IPS-11a (cell line): ENCODE data around the gene DCTD.

Source experiments
- H3K4me3 ChIP-seq: one replicate; pipeline ENCODE4 v1.5.1; 2013; ENCODE audit warnings: low read depth, low read length, control low read depth

Gene DCTD

DNA sequence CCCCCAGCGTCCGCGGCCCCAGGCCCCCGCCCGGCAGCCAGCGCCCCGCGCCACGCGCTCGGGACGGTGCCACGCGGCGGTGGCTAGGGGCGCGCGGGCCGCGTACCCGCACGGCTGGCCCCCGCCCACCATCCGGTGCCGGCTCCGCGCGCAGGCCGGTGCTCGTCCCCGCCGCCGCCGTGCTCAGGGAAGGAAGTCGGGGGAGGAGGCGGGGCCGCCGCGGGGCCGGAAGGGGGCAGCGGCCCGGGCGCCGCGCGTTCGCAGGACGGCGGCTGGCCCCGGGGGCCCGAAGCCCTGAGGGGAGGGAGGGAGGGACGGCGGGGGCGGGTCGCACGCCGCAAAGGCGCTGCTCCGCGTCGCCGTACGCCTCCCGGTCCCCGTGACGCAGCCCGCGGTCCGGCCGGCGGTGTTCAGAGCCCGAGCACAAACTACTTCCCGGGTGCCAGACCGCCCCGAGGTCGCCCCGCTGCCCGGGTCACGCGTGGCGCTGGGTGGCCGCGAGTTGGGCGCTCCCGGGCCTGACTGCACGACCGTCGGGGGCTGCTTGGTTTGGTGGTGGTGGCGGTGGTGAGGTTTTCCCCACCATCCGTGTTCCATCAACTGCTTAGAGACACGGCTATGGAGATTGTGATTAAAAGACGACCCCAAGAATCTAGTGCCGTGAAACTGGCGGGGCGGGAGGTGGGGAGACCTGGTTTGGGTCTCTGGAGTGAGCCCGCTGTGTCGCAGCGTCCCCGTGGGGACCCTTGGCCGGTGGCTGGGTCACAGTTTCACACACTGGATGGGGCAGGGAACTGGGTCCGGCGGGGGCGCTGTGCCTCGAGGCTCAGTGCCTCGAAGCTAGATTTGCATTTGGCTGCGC is at the start of gene DCTD:
TSS of gene DCTD (minus strand) at position 205 of the 862 bp plus-strand sequence. CDS start 1,818 bp downstream, outside the sequence.
- H3K4me3 ChIP-seq: peak within 1 kb of the TSS; percentile 67

DNA sequence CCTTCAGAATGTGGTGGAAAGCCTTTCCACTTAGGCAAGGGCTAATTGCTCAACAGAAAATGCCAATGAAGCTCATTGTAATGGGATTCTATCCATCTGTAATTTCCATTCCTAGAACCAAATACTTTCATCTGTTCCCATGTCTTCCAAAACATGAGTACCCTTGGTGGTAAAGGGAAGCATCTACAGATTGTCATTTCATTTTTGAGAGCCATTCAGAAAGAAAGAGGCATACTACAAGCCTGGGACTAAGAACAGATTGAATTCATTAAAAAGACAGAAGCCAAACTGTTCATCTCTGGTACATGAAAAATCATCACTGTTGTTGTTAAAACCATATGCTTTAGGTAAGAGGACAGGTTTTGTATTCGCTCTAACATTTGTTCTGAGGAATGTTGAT is 43.6 kb upstream of the DCTD start:
- no peak overlapping the region for H3K4me3 ChIP-seq

DNA sequence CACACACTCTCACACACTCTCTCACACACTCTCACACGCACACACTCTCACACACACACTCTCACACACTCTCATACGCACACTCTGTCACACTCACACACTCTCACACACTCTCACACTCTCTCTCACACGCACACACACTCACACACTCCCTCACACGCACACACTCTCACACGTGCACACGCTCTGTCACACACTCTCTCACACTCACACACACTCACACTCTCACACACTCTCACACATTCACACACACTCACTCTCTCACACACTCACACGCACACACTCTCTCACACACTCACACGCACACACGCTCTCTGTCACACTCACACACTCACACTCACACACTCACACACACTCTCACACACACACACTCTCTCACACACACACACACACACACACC is 43.0 kb upstream of the DCTD start:
- H3K4me3 ChIP-seq: no peak overlapping the region

DNA sequence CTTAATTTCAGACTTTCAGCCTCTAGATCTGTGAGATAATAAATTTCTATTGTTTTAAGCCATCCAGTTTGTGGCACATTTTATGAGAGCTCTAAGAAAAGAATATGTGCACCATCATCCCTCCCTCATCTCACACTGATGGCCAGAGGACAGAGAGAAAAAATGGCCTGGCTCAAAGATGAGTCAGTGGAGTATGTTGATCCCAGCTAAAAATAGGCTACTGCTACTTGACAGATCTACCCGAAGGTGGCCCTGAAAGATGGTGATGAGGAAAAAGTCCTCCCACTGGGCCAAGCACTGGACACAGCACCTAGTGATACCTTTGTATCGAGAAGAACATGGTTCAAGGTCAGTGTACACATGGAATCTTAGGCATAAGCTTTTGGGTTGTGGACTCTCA is 38.2 kb upstream of the DCTD start:
- H3K4me3 ChIP-seq: no peak overlapping the region

DNA sequence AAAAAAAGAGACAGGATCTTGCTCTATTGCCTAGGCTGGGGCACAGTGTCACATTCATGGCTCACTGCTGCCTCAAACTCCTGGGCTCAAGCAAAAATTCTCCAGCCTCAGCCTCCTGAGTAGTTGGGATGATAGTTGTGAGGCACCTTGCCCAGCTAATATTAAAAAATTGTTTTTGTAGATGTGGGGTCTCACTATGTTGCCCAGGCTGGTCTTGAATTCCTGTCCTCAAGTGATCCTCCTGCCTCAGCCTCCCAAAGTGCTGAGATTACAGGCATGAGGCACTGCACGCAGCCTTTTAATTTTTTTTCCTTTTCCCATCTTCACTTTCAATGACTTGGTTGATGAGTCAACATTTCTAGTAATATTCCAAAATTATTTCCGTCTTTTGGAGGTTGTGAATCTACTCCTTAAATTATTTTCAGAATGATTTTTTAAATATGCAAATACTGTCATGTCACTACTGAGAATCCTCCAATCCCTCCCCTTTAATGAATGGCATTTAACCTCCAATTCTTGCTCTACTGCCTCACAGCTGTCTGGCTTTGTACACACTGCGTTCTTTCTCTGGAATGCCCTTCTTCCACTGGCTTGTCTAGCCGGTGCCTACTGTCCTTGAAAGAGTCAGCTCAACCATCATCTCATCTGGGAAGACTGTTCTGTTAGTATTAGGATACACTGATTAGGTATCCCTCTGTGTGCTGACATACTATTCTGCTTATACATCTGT is 27.5 kb upstream of the DCTD start:
- H3K4me3 ChIP-seq: no peak overlapping the region

DNA sequence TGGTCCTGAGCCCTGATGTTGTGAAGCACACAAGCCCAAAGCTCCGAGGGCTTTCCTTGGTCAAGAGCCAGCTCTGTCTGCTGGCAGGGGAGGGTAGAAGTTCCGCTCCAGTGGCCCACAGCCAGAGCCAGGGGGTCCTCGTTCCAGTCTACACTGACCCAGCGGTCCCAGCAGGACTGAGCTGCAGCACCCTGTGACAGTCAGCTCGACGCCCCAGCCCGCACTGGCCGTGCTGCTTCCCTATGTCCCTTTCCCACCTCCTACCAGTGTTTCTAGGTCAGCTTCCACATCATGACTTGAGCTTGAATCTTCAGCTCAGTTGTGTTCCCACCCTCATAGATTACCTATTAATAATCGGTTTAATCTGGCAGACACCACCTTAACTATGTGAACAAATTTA is 22.5 kb upstream of the DCTD start:
- no peak overlapping the region for H3K4me3 ChIP-seq

DNA sequence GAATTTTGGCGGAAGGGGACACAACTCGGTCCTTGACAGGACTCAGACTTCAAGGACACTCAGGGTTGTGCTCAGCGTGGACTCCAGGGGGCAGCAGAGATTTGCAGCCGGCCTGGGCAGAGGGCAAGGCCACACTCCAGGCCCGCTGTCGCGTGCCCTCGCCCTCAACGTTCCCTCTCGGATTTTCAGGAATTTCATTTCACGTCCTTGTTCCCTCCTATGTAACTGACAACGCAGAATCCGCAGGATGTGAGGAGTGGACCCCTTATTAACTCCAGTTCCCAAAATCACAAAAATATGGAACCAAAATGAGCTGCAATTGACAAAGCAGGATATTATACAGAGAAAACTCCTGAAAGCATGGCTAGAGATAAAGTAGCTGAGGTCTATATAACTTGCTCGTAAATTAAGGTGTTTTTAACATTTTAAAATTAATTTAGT is 21.0 kb upstream of the DCTD start:
- no peak overlapping the region for H3K4me3 ChIP-seq

DNA sequence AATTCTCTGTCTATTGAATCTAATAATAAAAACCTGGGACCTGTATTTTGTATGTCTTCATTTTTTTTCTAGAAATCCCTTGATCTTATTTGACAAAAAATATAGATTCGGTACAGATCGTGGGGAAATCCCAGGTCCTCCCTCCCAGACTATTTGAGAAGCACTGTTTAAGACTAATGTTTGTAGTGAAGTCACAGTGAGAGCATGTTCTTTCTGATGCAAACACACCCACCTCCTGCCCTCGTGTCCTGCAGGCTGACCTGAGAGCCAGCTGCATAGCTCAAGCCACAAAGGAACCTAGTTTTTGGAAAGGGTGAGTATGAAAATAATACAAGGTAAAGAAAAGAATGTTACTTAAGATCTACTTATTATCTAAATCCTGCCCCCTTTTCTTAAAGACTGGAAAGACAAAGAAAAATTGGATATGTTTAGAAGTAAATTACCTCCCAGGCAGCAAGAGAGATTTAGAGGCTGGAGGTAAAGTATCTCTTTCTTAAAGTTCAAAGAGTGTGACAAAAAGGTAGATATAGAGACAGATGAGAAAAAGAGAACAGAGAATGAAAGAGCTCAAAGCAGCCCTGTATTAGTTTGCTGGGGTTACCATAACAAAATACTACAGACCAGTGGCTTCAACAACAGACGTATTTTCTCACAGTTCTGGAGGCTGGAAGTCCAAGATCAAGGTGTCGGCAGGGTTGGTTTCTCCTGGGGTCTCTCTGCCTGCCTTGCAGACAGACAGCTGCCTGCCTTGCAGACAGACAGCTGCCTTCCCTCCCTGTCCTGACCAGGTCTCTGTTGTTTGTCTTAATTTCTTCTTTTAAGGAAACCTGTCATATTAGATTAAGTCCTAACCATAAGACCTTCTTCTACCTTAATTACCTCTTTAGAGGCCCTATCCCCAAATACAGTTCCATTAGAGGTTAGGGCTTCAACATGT is 20.4 kb upstream of the DCTD start:
- no peak overlapping the region for H3K4me3 ChIP-seq

DNA sequence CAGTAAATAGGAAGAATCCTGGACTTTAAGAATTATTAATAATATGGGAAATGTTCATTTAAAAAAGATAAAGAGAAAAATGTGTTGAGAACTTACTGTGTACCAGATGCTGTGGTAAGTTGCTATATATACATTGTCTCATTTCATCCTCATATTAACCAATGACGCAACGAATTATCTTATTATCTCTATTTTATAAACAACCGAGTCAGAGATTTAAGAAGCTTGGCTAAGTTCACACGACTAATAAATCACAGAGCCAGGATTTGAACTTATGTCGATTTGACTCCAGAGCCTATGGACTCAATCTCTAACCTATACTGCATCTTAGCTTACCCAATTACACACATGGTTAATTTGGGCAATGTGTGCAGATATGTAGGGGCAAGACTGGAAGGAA is 15.5 kb upstream of the DCTD start:
- H3K4me3 ChIP-seq: no peak overlapping the region

DNA sequence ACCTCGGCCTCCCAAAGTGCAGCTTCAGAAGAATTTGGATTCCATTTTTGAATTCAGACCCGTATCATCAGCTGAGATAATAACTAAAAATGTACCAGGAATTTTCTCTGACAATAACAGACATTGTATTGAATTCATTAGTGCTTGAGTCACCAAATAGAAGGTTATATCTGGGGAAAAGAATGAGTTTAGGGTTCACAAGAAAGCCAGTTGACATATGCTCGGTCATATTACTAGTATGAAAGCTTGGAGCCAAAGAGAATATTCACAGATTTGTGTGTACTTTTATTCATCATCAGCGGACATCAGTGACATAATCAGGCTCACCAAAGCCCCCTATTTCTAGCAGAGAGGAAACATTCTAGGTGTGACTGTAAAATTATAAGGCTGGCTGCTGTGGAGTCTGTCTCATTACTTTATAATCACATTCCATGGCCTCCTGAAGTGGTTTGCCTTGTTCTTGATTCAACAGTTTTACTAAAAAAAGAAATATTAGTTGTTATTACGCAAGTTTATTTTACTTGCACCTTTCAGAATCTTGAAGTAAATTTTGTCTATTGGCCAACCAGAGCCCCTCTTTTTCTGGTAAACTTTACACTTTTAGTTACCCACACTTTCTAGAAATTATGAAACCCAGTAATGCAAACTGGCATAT is 14.6 kb upstream of the DCTD start:
- no peak overlapping the region for H3K4me3 ChIP-seq

DNA sequence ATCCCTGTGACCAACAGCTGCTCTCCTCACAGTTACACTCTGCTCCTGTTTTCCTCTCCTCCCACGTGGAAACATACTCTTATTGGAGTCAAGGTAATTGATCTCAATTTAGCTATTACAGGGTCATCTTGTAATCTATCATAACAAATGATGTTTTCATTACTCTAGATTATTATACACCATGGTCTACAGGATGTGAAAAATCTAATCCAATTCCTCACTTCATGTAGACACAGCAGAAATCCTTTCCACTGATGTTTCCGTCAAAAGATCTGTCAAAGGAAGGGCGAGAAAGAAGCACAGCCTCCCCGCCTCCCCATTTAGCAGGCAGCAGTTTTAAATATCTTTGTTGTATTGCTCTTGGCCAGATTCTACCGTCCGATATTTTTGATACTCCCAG is 13.7 kb upstream of the DCTD start:
- H3K4me3 ChIP-seq: no peak overlapping the region

DNA sequence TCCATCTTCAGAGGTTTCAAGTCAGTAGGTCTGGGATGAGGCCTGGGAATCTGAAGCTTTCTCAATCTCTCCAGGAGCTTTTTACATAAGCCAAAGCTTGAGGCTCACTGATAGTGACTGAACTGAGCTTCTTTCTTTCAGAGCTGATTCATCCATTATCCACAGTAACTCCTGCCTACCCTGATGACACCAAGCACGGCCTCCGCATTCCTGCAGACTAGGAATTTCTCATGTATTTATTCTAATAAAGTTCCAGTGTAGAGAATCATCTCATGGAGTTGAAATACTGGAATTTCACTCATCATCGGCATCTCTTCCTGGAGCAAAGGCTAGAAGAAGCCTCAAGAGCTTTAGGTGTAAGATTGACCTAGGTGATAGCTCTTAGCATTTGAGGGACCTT is 12.1 kb upstream of the DCTD start:
- H3K4me3 ChIP-seq: no peak overlapping the region

DNA sequence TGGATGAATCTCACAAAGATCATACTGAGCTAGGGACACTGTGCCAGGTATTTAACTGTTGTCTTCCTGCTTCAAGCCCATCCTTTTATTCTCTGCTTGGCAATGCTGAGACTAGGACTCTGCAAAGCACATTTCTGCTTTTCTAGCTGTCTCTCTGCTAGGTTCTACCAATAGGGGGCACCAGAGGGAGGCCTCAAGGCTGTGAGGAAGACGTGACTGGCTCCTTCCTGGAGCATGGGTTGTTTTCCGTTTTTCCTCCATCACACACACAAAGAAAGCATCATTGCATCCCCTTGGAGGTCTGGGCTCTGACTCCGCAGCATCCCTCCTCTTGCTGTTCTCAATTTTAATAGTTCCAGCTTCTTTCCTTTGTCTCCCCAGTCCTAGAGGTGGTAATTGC is 10.9 kb upstream of the DCTD start:
- H3K4me3 ChIP-seq: no peak overlapping the region

DNA sequence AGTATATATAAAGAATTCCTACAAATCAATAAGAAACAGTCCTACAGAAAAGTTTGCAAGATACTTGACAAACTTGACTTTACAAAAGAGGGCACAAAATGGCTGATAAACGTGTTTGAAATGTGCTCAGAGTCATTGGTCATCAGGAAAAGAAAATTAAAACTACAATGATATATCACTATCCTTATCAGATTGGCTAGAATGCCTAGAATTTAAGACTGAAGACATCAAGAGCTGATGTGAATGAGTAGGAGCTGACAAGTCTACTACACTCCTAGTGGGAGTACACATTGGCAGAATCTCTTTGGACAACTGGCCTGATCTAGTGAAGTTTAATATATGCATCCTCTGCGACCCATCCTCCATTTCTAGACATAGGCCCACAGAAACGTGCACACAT is 10.3 kb upstream of the DCTD start:
- no peak overlapping the region for H3K4me3 ChIP-seq

DNA sequence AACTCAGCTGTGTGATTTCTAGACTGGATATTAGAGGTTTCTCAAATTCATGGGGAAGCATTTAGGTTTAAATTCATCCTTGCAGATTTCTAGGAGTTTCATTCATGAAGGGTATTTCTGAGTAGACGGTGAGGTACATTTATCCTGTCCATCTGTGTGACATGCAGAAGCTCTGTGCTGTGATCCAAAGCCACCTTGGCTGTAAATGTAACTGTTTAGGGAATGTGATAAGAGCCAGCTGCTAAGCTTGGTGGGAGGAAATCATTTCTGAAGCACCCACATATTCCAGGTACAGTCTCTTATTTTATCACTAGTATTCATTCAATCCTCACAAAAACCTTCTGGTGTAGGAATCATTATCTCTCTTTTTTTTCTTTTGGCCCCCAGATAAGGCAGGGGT is 8.7 kb upstream of the DCTD start:
- H3K4me3 ChIP-seq: no peak overlapping the region

DNA sequence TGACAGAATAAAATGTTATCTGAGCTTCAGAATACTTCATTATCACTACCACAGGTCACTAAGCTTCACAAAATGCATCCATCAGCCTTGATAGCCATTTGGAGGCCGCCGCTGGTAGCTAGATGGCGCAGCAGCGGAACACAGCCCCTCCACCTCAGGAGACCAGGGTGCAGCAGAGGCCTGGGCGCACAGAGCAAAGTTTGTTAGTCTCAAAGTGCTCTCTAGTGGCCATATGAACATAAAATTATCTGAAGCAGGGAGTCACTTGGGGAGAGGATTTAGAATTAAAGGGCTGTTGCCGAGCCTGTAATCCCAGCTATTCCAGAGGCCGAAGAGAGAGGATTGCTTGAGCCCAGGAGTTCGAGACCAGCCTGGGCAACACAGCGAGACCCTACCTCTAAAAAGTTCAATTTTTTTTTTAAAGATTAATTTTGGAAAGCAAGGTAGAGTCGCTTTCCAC is 8.1 kb upstream of the DCTD start:
- H3K4me3 ChIP-seq: no peak overlapping the region

DNA sequence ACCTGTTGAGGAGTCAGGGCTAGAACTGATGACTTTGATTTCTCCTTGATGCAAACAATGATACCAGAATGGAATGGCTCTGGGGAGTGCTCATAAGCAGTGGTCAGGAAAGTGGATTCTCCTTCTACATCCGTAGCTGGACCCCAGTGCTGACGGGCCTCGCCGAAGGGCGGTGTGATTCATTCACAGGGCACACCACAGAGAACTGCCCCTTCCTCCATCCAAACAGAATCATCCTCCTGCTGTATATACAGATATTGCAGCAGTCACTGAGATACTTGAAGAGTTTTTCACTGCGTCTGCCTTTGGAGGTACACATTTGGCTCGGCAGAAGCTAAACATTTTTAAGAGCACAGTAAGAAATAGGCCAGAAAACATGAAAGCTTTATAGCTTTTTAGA is 7.3 kb upstream of the DCTD start:
- H3K4me3 ChIP-seq: no peak overlapping the region

DNA sequence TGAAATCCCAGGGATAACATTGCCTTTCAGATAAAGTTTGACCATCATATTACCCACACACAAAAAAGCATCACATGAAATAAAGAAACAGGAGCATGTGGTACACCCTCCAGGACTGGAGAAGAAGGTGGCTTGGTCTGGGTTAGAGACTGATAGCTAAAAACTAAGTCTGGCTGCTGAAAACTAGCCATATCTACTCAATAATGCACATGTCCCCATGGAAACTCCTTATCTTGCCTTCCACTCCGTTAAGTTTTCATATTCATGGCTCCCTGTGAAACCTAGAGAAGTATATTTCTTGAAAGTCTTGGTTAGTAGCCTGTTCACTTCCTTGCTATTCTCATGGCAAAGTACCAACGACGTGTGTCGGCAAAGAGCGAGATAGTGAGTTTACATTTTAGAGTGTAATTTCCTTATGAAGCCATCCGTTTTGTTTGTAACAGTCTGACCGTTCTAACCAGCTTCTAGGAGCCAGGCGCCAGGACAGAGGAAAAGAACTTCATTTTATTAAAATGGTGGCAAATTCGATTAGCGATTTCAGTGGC is 6.7 kb upstream of the DCTD start:
- H3K4me3 ChIP-seq: no peak overlapping the region

DNA sequence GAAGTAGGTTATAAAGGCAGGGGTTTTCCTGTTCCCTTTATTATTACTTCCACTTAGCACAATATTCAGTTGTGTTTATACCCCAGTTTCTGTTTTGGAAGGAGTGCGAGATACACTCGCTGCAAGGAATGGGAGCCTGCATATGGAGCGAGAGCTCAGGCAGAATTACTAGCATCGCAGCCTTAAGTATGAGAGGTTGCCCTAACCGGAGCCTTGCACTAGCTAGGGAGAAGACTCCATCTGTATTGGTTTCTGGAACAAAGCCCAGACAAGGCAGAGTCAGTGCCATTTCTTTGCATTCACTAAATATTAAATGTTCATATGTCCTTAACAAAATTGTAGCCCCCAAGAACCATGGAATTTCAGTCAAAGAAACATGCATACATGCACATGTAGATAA is 6.2 kb upstream of the DCTD start:
- no peak overlapping the region for H3K4me3 ChIP-seq

DNA sequence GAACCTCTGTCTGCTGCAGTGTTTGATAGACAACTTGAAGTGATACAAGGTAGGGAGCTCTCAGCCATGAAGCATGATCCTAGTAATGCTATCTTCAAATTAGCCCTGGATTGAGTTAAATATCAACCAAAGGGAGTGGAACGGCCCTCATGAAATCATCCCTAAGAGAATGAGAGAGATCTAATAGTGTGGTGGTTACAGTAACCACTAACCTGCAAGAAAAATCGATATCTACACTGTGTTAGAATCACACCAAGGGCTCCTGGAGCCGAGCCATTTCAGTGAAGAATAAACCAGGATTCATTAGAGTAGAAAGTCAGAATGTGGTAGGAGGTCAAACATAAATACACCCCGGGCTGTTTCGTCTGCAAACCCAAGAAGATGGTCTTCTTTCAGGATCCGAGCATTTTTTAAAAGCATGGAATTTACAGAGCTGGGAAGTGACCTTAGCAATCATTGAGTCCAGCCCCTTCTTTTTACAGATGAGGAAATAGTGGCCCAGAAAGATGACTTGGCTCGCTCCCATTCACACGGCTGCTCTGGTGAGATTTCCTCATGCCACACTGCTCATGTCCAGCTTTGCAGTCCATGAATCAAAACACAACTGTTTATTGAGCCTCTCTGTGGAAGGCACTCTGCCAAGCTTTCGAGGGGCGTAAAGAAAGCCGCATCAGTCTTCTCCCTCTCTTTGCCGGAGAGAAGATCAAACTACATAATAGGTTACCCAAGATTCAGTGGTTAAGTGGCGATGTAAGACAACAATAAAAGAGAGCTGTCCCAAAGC is 5.5 kb upstream of the DCTD start:
- H3K4me3 ChIP-seq: no peak overlapping the region
